Mesenchymal stem cell (in vitro differentiated cells and primary cell): Measurements from ENCODE around the gene EIF2D.
"Not testable (repeated sequence)": the region's sequence is repeated elsewhere in the genome, so short reads cannot be mapped to it uniquely, and the experiment has no call there.

Experiments
- DNase-seq: peaks from one replicate; pipeline ENCODE4 v3.0.0-alpha.2; 2013
- H2AFZ ChIP-seq: one replicate; pipeline ENCODE4 v1.6.1; 2013; ENCODE audit warnings: low read depth, mild to moderate bottlenecking, control low read depth, inconsistent platforms, low read length, moderate library complexity
- H2AK5ac ChIP-seq: 2 replicates; pipeline ENCODE4 v1.6.1; 2013; ENCODE audit warnings: low read length, moderate library complexity, mild to moderate bottlenecking, inconsistent platforms; ENCODE audit not compliant: severe bottlenecking
- H2BK120ac ChIP-seq: one replicate; pipeline ENCODE4 v1.6.1; 2013; ENCODE audit warnings: low read depth, mild to moderate bottlenecking, inconsistent platforms, low read length, moderate library complexity
- H2BK12ac ChIP-seq, 2 experiments: one replicate each; pipeline ENCODE4 v1.6.1; 2013; ENCODE audit warnings: inconsistent platforms in 2 of 2, low read length in 2 of 2, mild to moderate bottlenecking in 2 of 2, moderate library complexity in 2 of 2, control low read depth in 1 of 2
- H2BK15ac ChIP-seq: one replicate; pipeline ENCODE4 v1.6.1; 2013; ENCODE audit warnings: mild to moderate bottlenecking, low read depth, inconsistent platforms; ENCODE audit not compliant: poor library complexity, severe bottlenecking
- H2BK5ac ChIP-seq: 2 replicates; pipeline ENCODE4 v1.6.1; 2013; ENCODE audit warnings: low read depth, mild to moderate bottlenecking, low read length, control low read depth, inconsistent platforms; ENCODE audit not compliant: poor library complexity, severe bottlenecking
- H3K14ac ChIP-seq, 2 experiments: one replicate each; pipeline ENCODE4 v1.6.1; 2013; ENCODE audit warnings: inconsistent platforms in 2 of 2, low read length in 2 of 2, control low read depth in 1 of 2, mild to moderate bottlenecking in 1 of 2, moderate library complexity in 1 of 2
- H3K18ac ChIP-seq, 2 experiments: one replicate each; pipeline ENCODE4 v1.6.1; 2013; ENCODE audit warnings: inconsistent platforms in 2 of 2, low read length in 2 of 2, control low read depth in 1 of 2, low read depth in 1 of 2, mild to moderate bottlenecking in 1 of 2
- H3K23ac ChIP-seq, 2 experiments: one replicate each; pipeline ENCODE4 v1.6.1; 2013; ENCODE audit warnings: inconsistent platforms in 2 of 2, low read length in 2 of 2, mild to moderate bottlenecking in 2 of 2, moderate library complexity in 2 of 2, control low read depth in 1 of 2
- H3K27ac ChIP-seq: 2 replicates; pipeline ENCODE4 v1.5.1; 2013; ENCODE audit warnings: mild to moderate bottlenecking, moderate library complexity, low read length, control low read depth, inconsistent platforms; ENCODE audit not compliant: poor library complexity, severe bottlenecking
- H3K27me3 ChIP-seq, 2 experiments: 2 replicates each; pipeline versions ENCODE4 v1.6.1 to v1.7.0; 2013; ENCODE audit warnings: low read length in 2 of 2, mild to moderate bottlenecking in 2 of 2, moderate library complexity in 2 of 2, control low read depth in 1 of 2, inconsistent platforms in 1 of 2; ENCODE audit not compliant: control insufficient read depth in 1 of 2, insufficient read depth in 1 of 2
- H3K36me3 ChIP-seq, 2 experiments: 2 replicates each; pipeline versions ENCODE4 v1.6.1 to v1.7.0; 2013; ENCODE audit warnings: low read length in 2 of 2, control low read depth in 1 of 2, inconsistent platforms in 1 of 2, low read depth in 1 of 2, mild to moderate bottlenecking in 1 of 2; ENCODE audit not compliant: insufficient read depth in 2 of 2, control insufficient read depth in 1 of 2
- H3K4ac ChIP-seq, 2 experiments: one replicate each; pipeline ENCODE4 v1.6.1; 2013; ENCODE audit warnings: inconsistent platforms in 2 of 2, low read length in 2 of 2, mild to moderate bottlenecking in 2 of 2, moderate library complexity in 2 of 2, control low read depth in 1 of 2, low read depth in 1 of 2
- H3K4me1 ChIP-seq: 2 replicates; pipeline ENCODE4 v1.6.1; 2013; ENCODE audit warnings: low read depth, low read length, control low read depth; ENCODE audit not compliant: control insufficient read depth, insufficient read depth
- H3K4me2 ChIP-seq: 2 replicates; pipeline ENCODE4 v1.6.1; 2013; ENCODE audit warnings: low read length, mild to moderate bottlenecking, inconsistent platforms; ENCODE audit not compliant: poor library complexity, severe bottlenecking
- H3K4me3 ChIP-seq, 2 experiments: 2 replicates each; pipeline versions ENCODE4 v1.5.1 to v1.7.0; 2013; ENCODE audit warnings: low read length in 2 of 2, mild to moderate bottlenecking in 2 of 2, control low read depth in 1 of 2, low read depth in 1 of 2; ENCODE audit not compliant: insufficient read depth in 1 of 2
- H3K79me1 ChIP-seq: replicated peaks from 2 replicates; pipeline ENCODE4 v1.6.1; 2013; ENCODE audit warnings: mild to moderate bottlenecking, control low read depth, low read length, inconsistent platforms; ENCODE audit not compliant: poor library complexity, severe bottlenecking
- H3K9ac ChIP-seq: 2 replicates; pipeline ENCODE4 v1.7.0; 2013; ENCODE audit warnings: mild to moderate bottlenecking, low read length, moderate library complexity
- H3K9me3 ChIP-seq: 2 replicates; pipeline ENCODE4 v1.7.0; 2013; ENCODE audit warnings: mild to moderate bottlenecking, low read length; ENCODE audit not compliant: control insufficient read depth
- H4K8ac ChIP-seq: one replicate; pipeline ENCODE4 v1.6.1; 2013; ENCODE audit warnings: inconsistent platforms, mild to moderate bottlenecking, low read length, moderate library complexity
- H4K91ac ChIP-seq: one replicate; pipeline ENCODE4 v1.6.1; 2013; ENCODE audit warnings: mild to moderate bottlenecking, low read length, inconsistent platforms
- WGBS: methylation state at CpG from one replicate; pipeline ENCODE4 v1.1.7; 2013; ENCODE audit warnings: mixed read lengths; 5-methylcytosine and 5-hydroxymethylcytosine counted together

EIF2D gene

GRCh38 chr1:206633708-206634121 lies 21.4 kb upstream of the EIF2D start:
- peak overlapping the region; percentile 46 for H2AFZ ChIP-seq

GRCh38 chr1:206631085-206631509 lies 18.8 kb upstream of the EIF2D start:
- Histone ChIP-seq H3K27me3 (peaks cover 0 to 13% of the 10 kb centered on the region in 2 experiments), H3K27ac (no peak overlapping the region), H3K18ac (no peak overlapping the region), H2AFZ (no peak overlapping the region), H2BK12ac (no peak overlapping the region), H3K14ac (no peak overlapping the region), H3K36me3 (no peaks in the 10 kb centered on the region), H4K91ac (no peak overlapping the region), H3K4me1 (peaks cover 6% of the 10 kb centered on the region), H3K4me2 (no peak overlapping the region), H3K9ac (peak overlapping the region; percentile 57), H3K79me1 (peaks cover 7% of the 10 kb centered on the region), H2AK5ac (no peak overlapping the region), H4K8ac (no peak overlapping the region), H2BK5ac (no peak overlapping the region), H3K23ac (no peak overlapping the region), H2BK120ac (no peak overlapping the region), H2BK15ac (no peak overlapping the region), H3K9me3 (peaks cover 11% of the 10 kb centered on the region), H3K4me3 (no peak overlapping the region), H3K4ac (no peak overlapping the region)
- DNase-seq = peak; percentile 94
- 13% methylated on average over 4 of the region's 4 CpGs for WGBS

More at GRCh38 chr1:206633708-206634121, 21.4 kb upstream of the EIF2D start:
- Histone ChIP-seq H3K9ac (peak overlapping the region; percentile 98), H3K79me1 (peaks cover 9% of the 10 kb centered on the region), H2BK15ac (no peak overlapping the region), H3K36me3 (peaks cover 0 to 1% of the 10 kb centered on the region in 2 experiments), H3K18ac (peak overlapping the region in 1 of 2 experiments; percentile 11), H2BK5ac (no peak overlapping the region), H3K4me2 (no peak overlapping the region), H3K27me3 (peaks cover 0 to 12% of the 10 kb centered on the region in 2 experiments), H3K4me3 (peak overlapping the region in 1 of 2 experiments; percentile 2), H4K91ac (no peak overlapping the region), H3K9me3 (no peaks in the 10 kb centered on the region), H3K4me1 (peaks cover 6% of the 10 kb centered on the region), H2BK12ac (peak overlapping the region in 1 of 2 experiments; percentile 51), H4K8ac (peak overlapping the region; percentile 76), H2BK120ac (no peak overlapping the region), H2AK5ac (no peak overlapping the region), H3K4ac (peak overlapping the region; percentile 57 to 68), H3K23ac (no peak overlapping the region), H3K14ac (no peak overlapping the region), H3K27ac (no peak overlapping the region)
- 62% methylated on average over 5 of the region's 9 CpGs for WGBS
- peak; percentile 97 for DNase-seq

GRCh38 chr1:206628916-206629315 lies 16.7 kb upstream of the EIF2D start:
- no CpG with 5 or more reads among the region's 1 CpG for WGBS
- Histone ChIP-seq H3K36me3 (no peaks in the 10 kb centered on the region), H3K27ac (no peak overlapping the region), H3K79me1 (no peaks in the 10 kb centered on the region), H2AK5ac (no peak overlapping the region), H3K4me2 (no peak overlapping the region), H3K27me3 (peaks cover 0 to 13% of the 10 kb centered on the region in 2 experiments), H3K18ac (no peak overlapping the region), H2BK15ac (no peak overlapping the region), H2BK12ac (no peak overlapping the region), H3K23ac (no peak overlapping the region), H3K4me3 (no peak overlapping the region), H3K9ac (no peak overlapping the region), H3K14ac (no peak overlapping the region), H3K4me1 (peaks cover 4% of the 10 kb centered on the region), H3K9me3 (peaks cover 11% of the 10 kb centered on the region), H2BK5ac (no peak overlapping the region), H2BK120ac (no peak overlapping the region), H4K91ac (no peak overlapping the region), H4K8ac (no peak overlapping the region), H2AFZ (no peak overlapping the region), H3K4ac (no peak overlapping the region)
- no peak for DNase-seq

GRCh38 chr1:206626396-206626795 lies 14.1 kb upstream of the EIF2D start:
- not testable (repeated sequence) for H3K4me2 ChIP-seq

More at GRCh38 chr1:206626396-206626795, 14.1 kb upstream of the EIF2D start:
- not testable (repeated sequence) for H3K18ac ChIP-seq, H2BK120ac ChIP-seq, DNase-seq, H3K4me1 ChIP-seq, H4K91ac ChIP-seq, H3K9ac ChIP-seq, H2AK5ac ChIP-seq, H2BK15ac ChIP-seq, H3K4me3 ChIP-seq, H3K27ac ChIP-seq, H3K14ac ChIP-seq, H3K79me1 ChIP-seq, H2AFZ ChIP-seq, H3K4ac ChIP-seq, H4K8ac ChIP-seq, H2BK12ac ChIP-seq, H2BK5ac ChIP-seq, H3K23ac ChIP-seq, H3K36me3 ChIP-seq
- peaks cover 11% of the 10 kb centered on the region for H3K9me3 ChIP-seq
- 100% methylated on average over 1 of the region's 2 CpGs for WGBS
- H3K27me3 ChIP-seq = peaks cover 0 to 13% of the 10 kb centered on the region in 2 experiments
